NT2/D1 (cell line): ENCODE measurements around the gene MAP3K5.

ENCODE experiments used
- SUZ12 ChIP-seq: IDR thresholded peaks from 2 replicates; pipeline ENCODE4 v1.6.1; 2011; ENCODE audit not compliant: insufficient read length, insufficient read depth; ENCODE audit errors: extremely low read depth
- YY1 ChIP-seq: IDR thresholded peaks from 2 replicates; pipeline ENCODE4 v1.6.1; 2011; ENCODE audit not compliant: insufficient read length, insufficient read depth
- ZNF274 ChIP-seq: IDR thresholded peaks from 2 replicates; pipeline ENCODE4 v1.6.1; 2011; ENCODE audit warnings: mild to moderate bottlenecking, low read depth, low read length

DNA sequence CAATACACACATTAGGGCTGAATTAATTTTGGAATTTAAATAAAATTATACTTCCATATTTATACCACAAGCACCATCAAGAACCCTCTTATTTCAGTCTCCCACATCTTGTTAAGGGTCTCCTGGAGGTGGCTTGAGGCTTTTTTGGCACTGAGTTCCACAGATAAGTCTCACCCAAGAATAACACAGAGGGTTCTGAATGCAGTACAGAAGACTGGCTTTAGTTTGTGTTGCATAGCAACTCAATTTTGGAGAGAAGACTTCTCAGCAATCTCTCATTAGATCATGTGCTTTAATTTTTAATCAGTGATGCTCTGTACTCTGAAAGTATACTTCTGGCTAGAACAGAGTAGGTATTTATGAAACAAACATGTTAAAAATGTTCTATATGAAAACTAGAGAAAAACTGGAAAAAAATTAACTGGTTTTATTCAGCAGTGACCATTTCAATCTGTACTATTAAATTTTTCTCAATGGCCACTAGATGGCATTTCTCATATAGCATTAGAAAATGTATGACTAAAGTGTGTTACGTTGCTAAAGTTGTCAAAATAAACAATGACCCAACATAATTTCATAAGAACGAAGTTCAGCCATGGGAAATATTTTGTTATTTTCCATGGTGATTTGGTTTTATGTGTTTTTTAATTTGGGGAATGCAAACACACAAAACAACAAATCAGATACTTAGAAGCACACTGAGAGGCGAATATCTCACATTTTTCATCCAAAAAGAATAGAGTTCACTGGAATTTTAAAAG lies 209.4 kb downstream of the MAP3K5 start:
- TF ChIP-seq YY1 (no peak), ZNF274 (no peak), SUZ12 (no peak)
